Gastrocnemius medialis (tissue), 4 donors: ENCODE data around the gene HLCS. TPM values are rescaled to one million over a fixed set of nuclear protein-coding genes. Genes with fewer than 3 reads are reported as not detected.

ENCODE experiments used
- ATAC-seq, 2 donors: fragments of 150-250 bp; one replicate each; pipeline ENCODE4 v1.9.1; 2016
- DNase-seq, 2 donors: peaks; one replicate each; pipeline ENCODE4 v3.0.0-alpha.2; 2019
- H3K27ac ChIP-seq, 4 donors: fragments of 200-600 bp; sonication (generic); 1 replicate in 1 of 4; 2 replicates in 3 of 4; pipeline ENCODE4 v1.5.1; 2016 to 2018; ENCODE audit warnings: mild to moderate bottlenecking in 2 of 4, moderate library complexity in 1 of 4
- H3K27me3 ChIP-seq, 3 donors: fragments of 200-600 bp; sonication (generic) in 2 of 3; 1 replicate in 1 of 3; 2 replicates in 2 of 3; pipeline versions ENCODE4 v1.5.1 to v1.6.0; 2016 to 2019; ENCODE audit warnings: mild to moderate bottlenecking in 1 of 3, moderate library complexity in 1 of 3
- H3K36me3 ChIP-seq, 2 donors: fragments of 200-600 bp; sonication (generic) in 1 of 2; one replicate each; pipeline ENCODE4 v1.5.1; 2017 to 2018
- H3K4me1 ChIP-seq, 2 donors: fragments of 200-600 bp; sonication (generic) in 1 of 2; one replicate each; pipeline ENCODE4 v1.5.1; 2016 to 2017; ENCODE audit warnings: mild to moderate bottlenecking in 2 of 2
- H3K4me3 ChIP-seq, 4 donors: fragments of 200-600 bp; sonication (generic) in 3 of 4; 1 replicate in 1 of 4; 2 replicates in 3 of 4; pipeline ENCODE4 v1.5.1; 2016 to 2019; ENCODE audit warnings: mild to moderate bottlenecking in 2 of 4
- H3K9me3 ChIP-seq, 3 donors: fragments of 200-600 bp; sonication (generic) in 2 of 3; 1 replicate in 1 of 3; 2 replicates in 2 of 3; pipeline ENCODE4 v1.5.1; 2016 to 2019
- POLR2A ChIP-seq, 2 donors: fragments of 450-650 bp; IDR thresholded peaks; one replicate each; pipeline ENCODE4 v1.6.1; 2017; ENCODE audit warnings: antibody characterized with exemption in 2 of 2, mild to moderate bottlenecking in 2 of 2, moderate library complexity in 2 of 2
- in situ Hi-C, 4 donors: fragments of 200-750 bp; cut with MboI; loops; one replicate each; pipeline versions ENCODE4 v1.15.0 to v1.8.0; 2017; ENCODE audit warnings: low sequenced_read_pairs in 4 of 4
- intact Hi-C: fragments of 100-400 bp; cut with DNase I; formaldehyde crosslinking; loops from one replicate; pipeline ENCODE4 v1.15.1; 2023; ENCODE audit warnings: low total_unique reads
- total RNA-seq, 4 donors: library from RNA; depleted of rRNA; stranded (reverse); fragments of >200 nt; gene quantifications; one replicate each; pipeline versions ENCODE4 v1.1.0 to v1.2.3, GENCODE V29; 2016
- TF ChIP-seq, protein P1 (sequence below), 5 experiments: fragments of 450-650 bp in 3 of 5; fragments of 200-600 bp in 2 of 5; sonication (generic) in 2 of 5; IDR thresholded peaks in 4 of 5; conservative IDR thresholded peaks in 1 of 5; 1 replicate in 4 of 5; 2 replicates in 1 of 5; pipeline ENCODE4 v1.5.1; 2016 to 2019; ENCODE audit warnings: antibody characterized with exemption in 5 of 5, mild to moderate bottlenecking in 3 of 5, moderate library complexity in 3 of 5

The HLCS gene
- total RNA-seq, 4 donors from 2014 or later: 10.6 to 18.4 (median 15.4) TPM

GRCh38 chr21:36914244-36915013 is 52.0 kb downstream of the HLCS start:
- Histone ChIP-seq H3K27me3 (no peaks in the 10 kb centered on the region), H3K36me3 (no peaks in the 10 kb centered on the region), H3K4me3 (no peak overlapping the region), H3K4me1 (peaks cover 34 to 44% of the 10 kb centered on the region in 2 donors), H3K9me3 (no peaks in the 10 kb centered on the region), H3K27ac (no peak overlapping the region)
- DNase-seq (no peak), ATAC-seq (no peak)
- intact Hi-C loops (no loop called here), in situ Hi-C loops (no loop called here)
- no peak for TF ChIP-seq POLR2A (IDR thresholded peaks at IDR 0.05)
- TF ChIP-seq, protein P1, sequence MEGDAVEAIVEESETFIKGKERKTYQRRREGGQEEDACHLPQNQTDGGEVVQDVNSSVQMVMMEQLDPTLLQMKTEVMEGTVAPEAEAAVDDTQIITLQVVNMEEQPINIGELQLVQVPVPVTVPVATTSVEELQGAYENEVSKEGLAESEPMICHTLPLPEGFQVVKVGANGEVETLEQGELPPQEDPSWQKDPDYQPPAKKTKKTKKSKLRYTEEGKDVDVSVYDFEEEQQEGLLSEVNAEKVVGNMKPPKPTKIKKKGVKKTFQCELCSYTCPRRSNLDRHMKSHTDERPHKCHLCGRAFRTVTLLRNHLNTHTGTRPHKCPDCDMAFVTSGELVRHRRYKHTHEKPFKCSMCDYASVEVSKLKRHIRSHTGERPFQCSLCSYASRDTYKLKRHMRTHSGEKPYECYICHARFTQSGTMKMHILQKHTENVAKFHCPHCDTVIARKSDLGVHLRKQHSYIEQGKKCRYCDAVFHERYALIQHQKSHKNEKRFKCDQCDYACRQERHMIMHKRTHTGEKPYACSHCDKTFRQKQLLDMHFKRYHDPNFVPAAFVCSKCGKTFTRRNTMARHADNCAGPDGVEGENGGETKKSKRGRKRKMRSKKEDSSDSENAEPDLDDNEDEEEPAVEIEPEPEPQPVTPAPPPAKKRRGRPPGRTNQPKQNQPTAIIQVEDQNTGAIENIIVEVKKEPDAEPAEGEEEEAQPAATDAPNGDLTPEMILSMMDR (IDR thresholded peaks at IDR 0.05 in 4 of 5, conservative IDR thresholded peaks at IDR 0.05 in 1 of 5): no peak

GRCh38 chr21:36913247-36914169 is 53.0 kb downstream of the HLCS start:
- Histone ChIP-seq H3K36me3 (no peaks in the 10 kb centered on the region), H3K4me1 (peaks cover 30 to 42% of the 10 kb centered on the region in 2 donors), H3K4me3 (no peak overlapping the region), H3K9me3 (no peaks in the 10 kb centered on the region), H3K27me3 (no peaks in the 10 kb centered on the region), H3K27ac (no peak overlapping the region)
- intact Hi-C loops: no loop called here
- DNase-seq (no peak), ATAC-seq (no peak)
- TF ChIP-seq POLR2A (IDR thresholded peaks at IDR 0.05): no peak
- TF ChIP-seq, protein P1 (IDR thresholded peaks at IDR 0.05 in 4 of 5, conservative IDR thresholded peaks at IDR 0.05 in 1 of 5): no peak
- in situ Hi-C loops: no loop called here

- Histone ChIP-seq H3K27ac (no peak overlapping the region), H3K36me3 (no peaks in the 10 kb centered on the region), H3K4me3 (no peak overlapping the region), H3K4me1 (peaks cover 10 to 24% of the 10 kb centered on the region in 2 donors), H3K9me3 (no peaks in the 10 kb centered on the region), H3K27me3 (no peaks in the 10 kb centered on the region)
- in situ Hi-C loops: no loop called here
- DNase-seq: no peak
- TF ChIP-seq, protein P1 (IDR thresholded peaks at IDR 0.05 in 4 of 5, conservative IDR thresholded peaks at IDR 0.05 in 1 of 5): no peak
- TF ChIP-seq POLR2A (IDR thresholded peaks at IDR 0.05): no peak
- intact Hi-C loops: no loop called here
- no peak for ATAC-seq
Measured at GRCh38 chr21:36910581-36911307, 55.7 kb downstream of the HLCS start.

DNA sequence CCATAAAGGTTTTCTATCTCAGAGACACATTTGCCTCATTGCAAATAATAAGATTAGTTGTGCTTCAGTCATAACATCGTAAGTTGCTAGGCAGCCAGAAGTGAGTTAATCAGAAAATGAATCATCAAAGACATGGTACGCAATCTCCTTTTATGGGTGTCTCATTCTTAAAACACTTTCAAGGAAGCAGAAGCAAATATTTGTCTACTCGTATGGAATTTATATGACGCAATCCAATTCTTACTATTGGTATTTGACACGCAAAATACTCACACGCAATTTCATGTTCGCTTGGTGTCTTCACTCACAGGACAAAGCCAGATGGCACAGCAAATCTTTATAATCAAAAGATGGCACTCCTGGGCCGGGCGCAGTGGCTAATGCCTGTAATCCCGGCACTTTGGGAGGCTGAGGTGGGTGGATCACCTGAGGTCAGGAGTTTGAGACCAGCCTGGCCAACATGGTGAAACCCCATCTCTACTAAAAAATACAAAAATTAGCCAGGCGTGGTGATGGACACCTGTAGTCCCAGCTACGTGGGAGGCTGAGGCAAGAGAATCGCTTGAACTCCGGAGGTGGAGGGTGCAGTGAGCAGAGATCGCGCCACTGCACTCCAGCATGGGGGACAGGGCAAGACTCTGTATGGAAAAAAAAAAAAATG is 56.4 kb downstream of the HLCS start:
- in situ Hi-C loops: no loop called here
- Histone ChIP-seq H3K27me3 (no peaks in the 10 kb centered on the region), H3K4me1 (peaks cover 5 to 20% of the 10 kb centered on the region in 2 donors), H3K36me3 (no peaks in the 10 kb centered on the region), H3K9me3 (no peaks in the 10 kb centered on the region), H3K27ac (no peak overlapping the region), H3K4me3 (no peak overlapping the region)
- no peak for DNase-seq
- TF ChIP-seq, protein P1 (IDR thresholded peaks at IDR 0.05 in 4 of 5, conservative IDR thresholded peaks at IDR 0.05 in 1 of 5): no peak
- TF ChIP-seq POLR2A (IDR thresholded peaks at IDR 0.05): no peak
- intact Hi-C loops: no loop called here
- ATAC-seq: no peak
